ENCODE data around the gene NBEA.
"Not testable (repeated sequence)": the region's sequence is repeated elsewhere in the genome, so short reads cannot be mapped to it uniquely, and the experiment has no call there.

NBEA gene

GRCh38 chr13:35598233-35598632 lies 656.2 kb downstream of the NBEA start:
- DNase-seq: no peak

GRCh38 chr13:35598790-35599369 lies 656.8 kb downstream of the NBEA start:
- no peak for DNase-seq

GRCh38 chr13:35599384-35599783 lies 657.3 kb downstream of the NBEA start:
- DNase-seq: no peak

GRCh38 chr13:35600137-35600536 lies 658.1 kb downstream of the NBEA start:
- DNase-seq: no peak

GRCh38 chr13:35603593-35604285 lies 661.7 kb downstream of the NBEA start:
- DNase-seq: no peak

GRCh38 chr13:35614666-35615065 lies 672.6 kb downstream of the NBEA start:
- DNase-seq: no peak

- no peak for DNase-seq
Observed at GRCh38 chr13:35617420-35617819, 675.4 kb downstream of the NBEA start.

GRCh38 chr13:35618565-35619083 lies 676.6 kb downstream of the NBEA start:
- DNase-seq: no peak

- DNase-seq: no peak
Observed at GRCh38 chr13:35621989-35622388, 679.9 kb downstream of the NBEA start.

GRCh38 chr13:35629026-35629425 lies 687.0 kb downstream of the NBEA start:
- no peak for DNase-seq

GRCh38 chr13:35630551-35631275 lies 688.6 kb downstream of the NBEA start:
- no peak for DNase-seq

- DNase-seq: no peak
Observed at GRCh38 chr13:35631666-35632065, 689.6 kb downstream of the NBEA start.

GRCh38 chr13:35643625-35644024 lies 701.6 kb downstream of the NBEA start:
- DNase-seq: no peak

- no peak for DNase-seq
Observed at GRCh38 chr13:35646056-35646774, 704.1 kb downstream of the NBEA start.

- DNase-seq: no peak
Observed at GRCh38 chr13:35648201-35648600, 706.1 kb downstream of the NBEA start.

- DNase-seq: no peak
Observed at GRCh38 chr13:35649162-35649561, 707.1 kb downstream of the NBEA start.

GRCh38 chr13:35659796-35660195 lies 717.7 kb downstream of the NBEA start:
- DNase-seq: no peak

- no peak for DNase-seq
Observed at GRCh38 chr13:35664747-35665146, 722.7 kb downstream of the NBEA start.

GRCh38 chr13:35669321-35669720 lies 727.3 kb downstream of the NBEA start:
- DNase-seq: no peak

GRCh38 chr13:35672611-35673010 lies 730.5 kb downstream of the NBEA start:
- peak; percentile 10 for DNase-seq

- DNase-seq: peak; percentile 41
Observed at GRCh38 chr13:35675651-35676050, 733.6 kb downstream of the NBEA start.

- not testable (repeated sequence) for DNase-seq
Observed at GRCh38 chr13:35677863-35678262, 735.8 kb downstream of the NBEA start.

GRCh38 chr13:35681685-35682084 lies 739.6 kb downstream of the NBEA start:
- DNase-seq: no peak
